NCI-H2227 (cell line): ENCODE results near the gene PRRG2.

Source experiments
- DNase-seq: peaks from one replicate; lab custom pipeline; 2025; ENCODE audit not compliant: unreplicated experiment; lab: John Stamatoyannopoulos, UW

Gene PRRG2

GRCh38 chr19:49581007-49581508 lies at the start of gene PRRG2:
Gene PRRG2 (plus strand): TSS chr19:49581316. CDS start chr19:49583220, 1,904 bp downstream.
- DNase-seq, result no peak

- peak; percentile 71 for DNase-seq
Observed at GRCh38 chr19:49533551-49534488, 47.3 kb upstream of the PRRG2 start.

- DNase-seq, result no peak
Observed at GRCh38 chr19:49534632-49535385, 46.3 kb upstream of the PRRG2 start.

GRCh38 chr19:49536921-49537462 lies 44.1 kb upstream of the PRRG2 start:
- no peak for DNase-seq

GRCh38 chr19:49538643-49539042 lies 42.5 kb upstream of the PRRG2 start:
- DNase-seq, result no peak

GRCh38 chr19:49539192-49539952 lies 41.7 kb upstream of the PRRG2 start:
- DNase-seq, result no peak

- DNase-seq, result no peak
Observed at GRCh38 chr19:49541914-49542313, 39.2 kb upstream of the PRRG2 start.

GRCh38 chr19:49542446-49542845 lies 38.7 kb upstream of the PRRG2 start:
- no peak for DNase-seq

- no peak for DNase-seq
Observed at GRCh38 chr19:49543032-49543431, 38.1 kb upstream of the PRRG2 start.

GRCh38 chr19:49544154-49544553 lies 37.0 kb upstream of the PRRG2 start:
- no peak for DNase-seq

- DNase-seq, result peak; percentile 91
Observed at GRCh38 chr19:49546825-49547565, 34.1 kb upstream of the PRRG2 start.

GRCh38 chr19:49549045-49549444 lies 32.1 kb upstream of the PRRG2 start:
- no peak for DNase-seq

- no peak for DNase-seq
Observed at GRCh38 chr19:49551531-49551930, 29.6 kb upstream of the PRRG2 start.

- no peak for DNase-seq
Observed at GRCh38 chr19:49552749-49553148, 28.4 kb upstream of the PRRG2 start.

GRCh38 chr19:49553451-49554271 lies 27.5 kb upstream of the PRRG2 start:
- DNase-seq, result no peak

- no peak for DNase-seq
Observed at GRCh38 chr19:49554701-49555181, 26.4 kb upstream of the PRRG2 start.

GRCh38 chr19:49555600-49556411 lies 25.3 kb upstream of the PRRG2 start:
- peak; percentile 26 for DNase-seq
